NK-92 treated with Interleukin-12 subunit alpha and Interleukin-12 subunit beta, amount 100 ng/mL, for 24 hours (cell line): ENCODE results near the gene C12orf60.

ENCODE experiments used
- DNase-seq: peaks from one replicate; lab custom pipeline; 2025; lab: John Stamatoyannopoulos, UW

Gene C12orf60

GRCh38 chr12:14836336-14837210, 33.1 kb downstream of the C12orf60 start:
- no peak for DNase-seq

- DNase-seq = no peak
Observed at GRCh38 chr12:14839262-14839661, 35.8 kb downstream of the C12orf60 start.

- DNase-seq = no peak
Observed at GRCh38 chr12:14840616-14841015, 37.1 kb downstream of the C12orf60 start.

- no peak for DNase-seq
Observed at GRCh38 chr12:14841761-14842160, 38.3 kb downstream of the C12orf60 start.

GRCh38 chr12:14842315-14842714, 38.8 kb downstream of the C12orf60 start:
- DNase-seq = no peak

- DNase-seq = no peak
Observed at GRCh38 chr12:14843425-14843887, 40.0 kb downstream of the C12orf60 start, which contains the start of gene ART4. TSS of gene ART4 (minus strand) at chr12:14843526. CDS start at chr12:14843113, 413 bp downstream.

GRCh38 chr12:14844401-14844800, 40.9 kb downstream of the C12orf60 start:
- no peak for DNase-seq

- DNase-seq = no peak
Observed at GRCh38 chr12:14845350-14845750, 41.9 kb downstream of the C12orf60 start.

- DNase-seq = no peak
Observed at GRCh38 chr12:14846042-14846587, 42.6 kb downstream of the C12orf60 start.

GRCh38 chr12:14846876-14847580, 43.6 kb downstream of the C12orf60 start:
- no peak for DNase-seq

- DNase-seq = no peak
Observed at GRCh38 chr12:14849661-14850060, 46.2 kb downstream of the C12orf60 start.

- no peak for DNase-seq
Observed at GRCh38 chr12:14850929-14851663, 47.6 kb downstream of the C12orf60 start.

GRCh38 chr12:14852880-14853279, 49.4 kb downstream of the C12orf60 start:
- no peak for DNase-seq

- no peak for DNase-seq
Observed at GRCh38 chr12:14853961-14854360, 50.5 kb downstream of the C12orf60 start.

- DNase-seq = no peak
Observed at GRCh38 chr12:14854586-14855183, 51.2 kb downstream of the C12orf60 start.

- DNase-seq = no peak
Observed at GRCh38 chr12:14858513-14858912, 55.0 kb downstream of the C12orf60 start.

- DNase-seq = no peak
Observed at GRCh38 chr12:14860490-14860889, 57.0 kb downstream of the C12orf60 start.

GRCh38 chr12:14868916-14869506, 65.5 kb downstream of the C12orf60 start:
- DNase-seq = no peak

GRCh38 chr12:14871247-14871646, 67.8 kb downstream of the C12orf60 start:
- DNase-seq = no peak

GRCh38 chr12:14871886-14872285, 68.4 kb downstream of the C12orf60 start:
- no peak for DNase-seq
